Stimulated activated CD4-positive, alpha-beta T cell treated with anti-CD3 and anti-CD28 coated beads, TNF-alpha, amount 100 ng/mL, for 4 hours (primary cell): Measurements from ENCODE around the gene GLT1D1.

Experiments
- DNase-seq, 3 experiments: peaks; one replicate each; pipeline ENCODE4 v3.0.0-alpha.2; 2020; ENCODE audit warnings: low read depth in 3 of 3

The GLT1D1 gene

DNA sequence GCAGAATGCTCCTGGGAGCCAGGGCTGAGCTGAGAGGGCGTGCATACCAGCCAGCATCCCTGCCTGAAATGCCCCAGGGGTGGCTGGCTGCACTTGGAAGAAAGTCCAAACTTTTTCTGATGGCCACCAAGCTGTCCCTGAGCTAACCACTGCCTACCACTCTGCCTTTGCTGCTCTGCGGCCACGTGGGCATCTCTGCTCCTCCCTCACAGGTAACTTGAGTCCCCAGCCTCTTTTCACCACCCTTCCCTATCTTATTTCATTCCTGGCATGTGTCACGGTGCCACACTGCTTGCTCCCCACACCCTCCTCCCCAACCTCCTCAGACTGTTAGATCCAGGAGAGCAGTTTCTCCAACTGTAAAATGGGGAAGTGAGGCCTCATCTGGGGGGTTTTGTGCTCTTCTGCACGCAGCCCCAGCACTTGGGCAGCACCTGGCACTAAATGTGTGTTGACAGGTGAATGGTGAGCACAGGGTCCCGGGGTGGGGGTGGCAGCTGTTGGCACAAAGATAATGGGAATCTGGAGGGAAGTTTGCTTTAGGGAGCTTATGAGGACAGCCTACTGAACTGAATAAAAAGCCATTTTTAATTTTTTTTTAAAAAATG is 113.0 kb downstream of the GLT1D1 start:
- DNase-seq: no peak

DNA sequence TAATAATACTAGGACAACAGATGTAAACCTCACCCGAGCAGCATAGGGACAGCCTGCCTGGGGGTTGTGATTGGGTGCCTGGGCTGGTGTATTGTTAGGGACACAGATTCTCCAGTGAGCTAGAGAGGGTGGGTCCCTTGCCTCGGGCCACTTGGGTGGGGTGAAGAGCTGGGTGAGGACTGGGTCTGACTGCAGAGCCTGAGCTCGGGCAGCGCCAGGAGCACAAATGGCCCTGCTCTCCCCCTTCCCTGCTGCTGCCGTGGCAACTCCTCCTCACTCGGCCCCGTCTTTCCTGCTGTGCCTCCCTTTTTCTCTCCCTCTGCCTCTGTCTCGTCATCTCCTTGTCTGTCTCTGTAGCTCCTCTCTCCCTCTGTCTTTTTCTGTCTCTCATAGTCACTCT is 115.4 kb downstream of the GLT1D1 start:
- DNase-seq: no peak

DNA sequence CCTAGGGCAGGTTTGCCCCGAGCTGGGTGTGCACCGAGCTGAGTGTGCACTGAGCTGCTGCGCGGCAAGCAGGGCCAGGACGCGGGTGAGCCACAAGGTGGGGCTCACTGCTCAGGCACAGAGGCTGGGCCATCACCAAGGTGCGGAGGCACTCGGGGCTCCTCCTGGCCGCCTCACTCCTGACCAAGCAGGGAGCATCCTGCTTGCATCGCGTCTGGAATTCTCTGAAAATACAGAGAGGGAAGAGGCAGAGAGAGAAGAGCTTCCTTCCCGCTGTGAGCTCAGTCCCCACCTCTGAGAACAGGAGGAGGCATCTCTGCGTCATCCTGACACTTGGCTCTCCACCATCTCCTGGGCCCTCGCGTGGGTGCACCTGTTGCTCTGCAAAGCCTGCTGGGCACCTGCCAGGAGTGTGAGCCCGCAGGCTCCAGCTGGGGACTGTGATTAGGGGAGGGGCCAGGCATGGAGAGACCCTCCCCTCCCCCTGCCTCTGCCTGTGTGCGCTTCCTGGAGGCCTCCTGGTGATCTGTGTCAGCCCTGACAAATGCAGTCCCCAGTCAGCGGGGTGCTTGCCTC is 116.3 kb downstream of the GLT1D1 start:
- DNase-seq: no peak

DNA sequence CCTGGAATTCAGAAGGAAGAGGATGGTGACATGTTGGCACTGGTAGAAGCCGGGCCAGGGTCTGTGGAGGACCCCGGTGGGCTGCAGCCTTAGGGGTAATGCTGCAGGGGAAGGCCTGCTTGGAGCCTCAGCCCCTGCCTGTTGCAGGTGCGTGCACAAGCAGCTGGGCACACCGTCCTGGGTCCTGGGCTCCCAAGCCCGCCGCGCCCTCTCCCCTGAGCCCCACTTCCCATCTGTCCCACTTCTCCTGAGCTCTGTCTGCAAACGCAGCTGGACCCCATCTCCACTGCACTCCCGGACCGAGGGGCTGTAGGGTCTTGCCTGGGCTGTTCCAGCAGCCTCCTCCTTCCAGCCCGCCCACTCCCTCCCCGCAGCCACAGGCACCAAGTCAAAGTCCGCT is 116.8 kb downstream of the GLT1D1 start:
- DNase-seq: no peak

DNA sequence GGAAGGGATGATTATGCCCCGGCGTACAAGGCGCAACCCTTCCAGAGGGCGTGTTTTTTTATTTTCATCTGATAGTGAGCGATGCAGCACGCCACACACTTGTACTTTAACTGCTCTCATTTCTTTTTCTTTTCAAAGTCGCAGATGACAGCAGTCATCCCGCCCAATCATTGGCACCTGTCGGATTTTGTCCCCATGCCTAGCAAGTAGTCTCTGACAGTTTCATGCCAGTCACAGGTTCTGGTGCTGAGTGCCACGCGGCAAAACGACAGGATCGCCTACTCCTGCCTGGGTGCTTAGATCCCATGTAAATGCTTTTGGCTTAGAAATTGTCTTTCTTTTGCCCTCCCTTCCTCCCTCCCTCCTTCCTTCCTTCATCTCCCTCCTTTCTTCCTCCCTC is 117.7 kb downstream of the GLT1D1 start:
- DNase-seq: no peak

DNA sequence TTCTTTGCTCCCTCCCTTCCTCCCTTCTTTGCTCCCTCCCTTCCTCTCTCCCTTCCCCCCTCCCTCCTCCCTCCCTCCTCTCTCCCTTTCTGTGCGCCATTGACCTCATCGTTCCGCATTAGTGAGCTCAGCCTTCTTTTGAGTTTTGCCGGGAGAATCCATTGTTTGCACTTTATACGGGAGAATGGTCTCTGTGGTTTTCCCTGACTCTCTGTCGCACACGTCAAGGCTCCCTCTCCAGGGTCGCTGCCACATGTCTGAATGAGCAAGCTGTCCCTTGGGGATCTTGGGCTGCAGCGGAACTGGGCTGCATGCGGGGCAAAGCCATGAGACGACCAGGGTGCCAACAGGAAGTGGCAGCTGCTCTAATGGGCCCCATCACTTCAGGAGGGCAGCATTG is 118.5 kb downstream of the GLT1D1 start:
- no peak for DNase-seq

DNA sequence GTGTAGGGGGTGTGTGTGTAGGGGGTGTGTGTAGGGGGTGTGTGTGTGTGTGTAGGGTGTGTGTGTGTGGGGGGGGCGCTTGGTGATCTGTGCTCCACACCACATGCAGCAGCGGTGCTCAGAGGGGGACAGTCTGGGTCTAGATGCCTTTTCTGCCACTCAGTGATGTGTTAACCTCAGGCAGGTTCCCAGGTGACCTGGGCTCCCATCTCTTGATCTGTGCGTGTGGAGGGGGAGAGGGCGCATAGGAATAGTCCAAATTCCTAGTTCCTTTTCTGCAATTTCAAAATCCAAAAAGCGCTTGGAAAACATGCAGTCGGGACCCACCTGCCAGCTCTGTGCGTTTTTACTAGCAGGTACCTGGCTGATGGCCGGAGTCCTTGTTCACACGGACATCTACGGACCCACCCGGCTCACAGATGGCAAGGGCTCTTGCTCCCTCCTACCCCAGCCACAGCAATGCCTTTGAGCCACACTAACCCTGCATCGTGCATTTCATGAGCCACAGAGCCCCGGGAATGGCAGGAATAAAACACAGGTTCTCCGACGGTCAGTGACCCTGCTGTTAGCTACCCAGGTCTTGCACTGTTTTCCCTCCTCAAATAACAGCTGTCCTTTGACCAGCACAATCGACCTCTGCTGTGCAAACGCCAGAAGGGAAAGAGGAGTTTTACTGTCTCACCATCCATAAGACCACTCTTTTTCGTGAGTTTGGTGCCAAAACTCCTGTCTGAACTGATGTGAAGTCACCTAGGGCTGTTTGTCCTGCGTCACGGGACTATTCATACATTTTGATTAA is 120.8 kb downstream of the GLT1D1 start:
- DNase-seq: no peak

DNA sequence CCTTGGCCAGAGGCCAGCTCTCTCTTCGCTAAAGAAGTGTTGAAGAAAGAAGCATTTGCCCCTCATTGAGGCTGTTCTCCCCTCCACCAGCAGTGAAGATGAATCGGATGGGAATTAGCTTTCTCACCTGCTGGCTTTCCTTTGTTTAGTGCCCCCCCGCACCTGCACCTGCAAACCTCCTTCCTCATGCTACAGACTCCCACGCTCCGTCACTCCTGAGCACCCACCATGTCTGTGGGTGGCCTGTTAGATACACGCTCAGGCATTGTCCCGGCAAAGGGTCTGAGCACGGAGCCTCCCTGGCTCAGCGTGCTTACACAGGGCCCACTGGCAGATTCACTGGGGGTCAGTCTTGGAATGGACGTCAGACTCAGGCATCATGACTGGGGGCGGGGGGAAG is 121.6 kb downstream of the GLT1D1 start:
- DNase-seq: no peak

DNA sequence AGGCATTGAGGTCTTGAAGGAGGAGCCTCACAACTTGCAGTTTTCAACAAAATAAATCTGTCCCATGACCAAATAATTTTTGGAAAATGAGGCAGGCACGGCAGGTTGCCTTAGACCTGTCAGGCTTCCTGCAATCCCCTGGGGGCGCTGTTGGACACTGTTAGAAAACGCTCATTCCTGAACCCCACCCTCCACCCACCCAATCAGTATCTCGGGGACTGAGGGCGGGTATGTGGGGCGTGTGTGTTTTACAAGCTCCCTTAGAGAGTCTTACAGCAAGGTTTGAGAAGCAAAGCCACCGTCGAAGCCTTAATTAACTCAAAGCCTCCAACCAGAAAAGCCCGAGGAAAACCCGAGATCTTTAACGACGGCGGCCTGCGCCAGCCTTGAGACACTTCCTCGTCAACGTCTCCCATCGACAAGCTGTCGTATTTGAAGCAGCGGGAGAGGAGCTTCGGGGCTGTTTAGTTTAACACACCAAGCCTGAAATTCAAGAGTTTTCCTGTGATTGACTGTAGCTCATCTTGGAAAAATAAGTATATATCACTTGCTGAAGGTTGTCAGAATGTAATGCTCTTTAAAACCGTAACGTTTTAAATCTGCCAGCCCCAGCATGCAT is 123.0 kb downstream of the GLT1D1 start:
- no peak for DNase-seq

DNA sequence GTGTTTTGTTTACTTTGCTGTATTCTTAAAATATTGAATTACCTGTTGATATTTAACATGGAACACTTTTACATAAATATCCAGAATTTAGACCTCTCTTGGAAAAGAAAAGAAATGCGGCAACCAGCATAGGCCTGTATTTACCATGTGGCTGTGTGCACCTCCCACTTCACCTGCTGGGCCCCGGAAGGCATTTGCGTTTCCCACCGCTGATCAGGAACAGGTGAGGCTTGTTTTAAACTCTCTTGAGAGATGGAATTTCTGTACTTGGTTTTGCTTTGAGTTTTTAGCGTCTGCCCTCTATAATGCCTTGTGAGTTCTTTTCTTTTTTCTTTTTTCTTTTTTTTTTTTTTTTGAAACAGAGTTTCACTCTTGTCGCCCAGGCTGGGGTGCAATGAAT is 124.2 kb downstream of the GLT1D1 start:
- DNase-seq: no peak

DNA sequence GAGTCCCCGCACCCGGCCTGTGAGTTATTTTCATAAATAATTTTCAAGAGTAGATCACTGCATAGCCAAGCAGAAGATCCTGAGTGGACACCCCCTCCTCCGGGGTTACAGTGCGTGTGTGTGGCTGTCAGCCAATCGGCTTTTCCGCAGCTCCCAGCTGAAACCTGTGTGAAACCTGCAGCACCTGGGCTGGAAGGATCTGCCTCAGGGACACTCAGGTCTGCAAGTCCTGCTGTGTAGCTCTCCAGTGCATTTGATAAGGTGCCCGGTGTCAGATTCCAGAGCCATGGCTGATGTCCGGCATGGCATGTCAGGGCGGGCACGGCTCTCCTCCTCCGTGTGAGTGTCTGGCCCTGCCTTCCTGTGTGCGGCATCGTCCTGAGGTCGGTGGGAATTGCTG is 124.8 kb downstream of the GLT1D1 start:
- DNase-seq: no peak

DNA sequence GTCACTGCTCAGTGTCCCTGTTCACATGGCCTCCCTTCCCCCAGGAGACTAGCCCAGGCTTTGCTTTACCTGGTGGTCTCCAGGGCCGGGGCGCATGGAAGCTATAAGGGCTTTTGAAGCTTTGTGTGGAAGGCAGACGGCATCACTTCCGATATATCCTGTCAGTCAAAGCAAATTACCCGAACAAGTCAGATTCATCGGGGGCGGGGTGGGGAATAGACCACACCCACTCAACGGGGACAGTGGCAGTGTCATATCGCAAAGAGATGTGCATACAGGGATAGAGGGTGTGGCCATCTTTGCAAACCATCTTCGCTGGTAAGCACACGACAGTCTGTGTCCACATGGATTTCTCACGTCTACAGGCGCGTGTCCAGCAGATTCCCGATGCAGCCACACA is 127.3 kb downstream of the GLT1D1 start:
- DNase-seq: no peak

DNA sequence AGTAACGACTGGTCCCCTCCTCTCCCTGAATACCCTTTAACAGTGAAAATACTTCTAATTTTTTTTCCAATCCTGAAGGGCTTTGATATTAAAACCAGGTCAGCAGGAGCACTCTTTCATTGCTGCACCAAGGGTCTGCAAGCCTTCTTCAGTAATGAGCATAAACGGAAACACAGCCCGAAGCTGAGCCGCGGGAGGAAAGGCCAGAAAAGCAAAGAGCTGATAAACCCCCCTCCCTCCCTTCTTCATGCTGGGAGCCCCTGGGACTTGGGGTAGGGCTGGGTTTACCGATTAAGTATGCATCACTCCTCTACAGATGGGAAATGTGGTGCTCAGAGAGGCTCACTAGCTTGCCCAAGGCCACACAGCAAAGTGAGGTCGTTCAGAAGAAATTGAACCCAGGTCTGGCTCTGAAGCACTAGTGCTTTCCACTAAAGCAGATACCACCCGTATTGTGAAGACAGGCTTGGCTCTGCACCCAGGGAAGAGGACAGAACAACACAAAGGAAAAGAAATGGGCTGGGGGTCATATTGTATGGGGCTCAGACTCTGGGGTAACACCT is 128.8 kb downstream of the GLT1D1 start:
- no peak for DNase-seq

DNA sequence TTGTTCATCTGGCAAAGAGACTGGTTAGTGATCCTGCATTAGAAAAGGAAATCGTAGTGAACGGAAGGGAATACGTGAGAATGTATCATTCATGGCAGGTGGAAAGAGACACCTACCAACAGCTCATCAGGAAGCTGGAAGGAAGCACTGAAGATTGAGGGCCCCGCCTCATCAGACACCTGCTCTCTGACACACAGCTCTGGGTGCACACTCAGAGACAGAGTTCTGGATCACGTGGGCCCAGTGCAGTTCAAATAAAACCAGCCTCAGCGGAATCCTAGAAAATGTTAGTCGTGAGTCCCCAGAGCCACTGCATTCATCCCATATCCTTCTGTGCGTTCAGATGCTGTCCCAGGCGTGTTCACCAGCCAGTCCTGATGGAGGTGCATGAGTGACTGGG is 129.7 kb downstream of the GLT1D1 start:
- no peak for DNase-seq

DNA sequence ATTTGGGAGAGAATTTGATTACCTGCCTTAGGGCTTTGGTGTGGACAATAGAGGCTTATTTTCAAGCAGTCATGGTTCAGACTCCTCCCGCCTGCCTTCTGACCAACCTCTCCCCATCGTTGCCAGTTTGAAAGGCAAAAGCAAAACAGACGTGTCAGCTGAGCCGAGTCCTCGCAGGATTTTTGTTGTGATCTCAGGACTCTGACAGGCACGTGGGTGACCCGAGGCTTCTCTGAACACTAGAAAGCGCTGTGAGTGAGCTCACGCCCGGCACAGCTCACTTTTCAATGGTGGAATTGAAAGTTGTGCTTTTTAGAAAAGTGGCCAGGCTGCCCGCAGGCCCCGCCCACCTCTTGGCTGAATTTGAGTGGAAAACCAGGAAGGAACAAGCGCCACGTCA is 130.1 kb downstream of the GLT1D1 start:
- DNase-seq: no peak

DNA sequence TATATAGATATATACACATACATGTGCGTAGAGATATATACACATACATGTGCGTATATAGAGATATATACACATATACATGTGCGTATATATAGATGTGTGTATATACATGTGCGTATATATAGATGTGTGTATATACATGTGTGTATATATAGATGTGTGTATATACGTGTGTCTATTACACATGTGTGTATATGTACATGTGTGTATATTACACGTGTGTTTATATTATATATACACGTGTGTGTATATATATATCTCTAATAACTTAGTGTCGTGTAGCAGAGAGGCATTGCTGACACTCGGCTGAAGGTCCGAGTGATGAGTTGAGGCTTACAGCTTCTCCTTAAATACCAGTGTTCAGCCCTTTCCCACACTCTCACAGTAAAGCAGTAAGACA is 133.7 kb downstream of the GLT1D1 start:
- no peak for DNase-seq

DNA sequence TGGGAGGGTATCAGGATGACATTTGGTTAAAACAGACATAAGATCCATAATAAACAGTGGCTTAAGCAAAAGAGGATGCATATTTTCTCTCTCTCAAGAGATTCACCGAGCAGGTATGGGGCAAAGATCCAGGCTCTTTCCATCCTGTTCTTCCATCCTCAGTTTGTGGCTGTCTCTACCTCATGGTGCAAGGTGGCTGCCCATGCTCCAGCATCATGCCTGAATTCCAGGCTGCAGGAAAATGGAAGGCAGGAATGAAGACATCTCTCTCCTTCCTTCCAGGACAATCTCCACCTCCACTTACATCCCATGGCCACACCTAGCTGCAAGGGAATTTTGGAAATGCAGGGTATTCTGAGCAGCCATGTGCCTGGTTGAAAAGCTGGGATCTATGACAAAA is 136.0 kb downstream of the GLT1D1 start:
- DNase-seq: no peak

DNA sequence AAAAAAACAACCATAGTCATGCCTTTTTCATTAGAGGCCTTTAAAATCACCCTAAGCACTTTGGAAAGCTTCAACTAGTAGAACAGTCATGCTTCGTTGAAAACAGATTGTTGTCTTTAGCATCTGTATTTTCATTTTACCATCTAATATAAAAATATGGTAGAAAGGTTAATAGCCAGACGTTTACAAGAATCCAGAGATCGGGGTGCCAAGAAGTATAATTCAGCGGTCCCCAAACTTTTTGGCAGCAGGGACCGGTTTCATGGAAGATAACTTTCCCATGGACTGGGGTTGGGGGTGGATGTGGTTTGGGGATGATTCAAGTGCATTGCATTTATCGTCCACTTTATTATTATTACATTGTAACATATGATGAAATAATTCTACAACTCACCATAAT is 138.4 kb downstream of the GLT1D1 start:
- no peak for DNase-seq

DNA sequence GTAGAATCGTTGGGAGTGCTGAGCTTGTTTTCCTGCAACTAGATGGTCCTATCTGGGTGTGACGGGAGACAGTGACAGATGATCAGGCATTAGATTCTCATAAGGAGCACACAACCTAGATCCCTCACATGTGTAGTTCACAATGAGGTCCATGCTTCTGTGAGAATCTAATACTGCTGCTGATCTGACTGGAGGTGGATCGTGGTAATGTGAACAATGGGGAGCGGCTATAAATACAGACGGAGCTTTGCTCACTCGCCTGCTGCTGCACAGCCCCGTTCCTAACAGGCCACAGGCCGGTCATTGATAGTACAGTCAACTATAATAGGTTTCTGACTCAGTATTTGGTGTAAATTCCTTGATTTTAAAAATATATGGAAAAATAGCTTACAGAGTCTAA is 138.8 kb downstream of the GLT1D1 start:
- no peak for DNase-seq

DNA sequence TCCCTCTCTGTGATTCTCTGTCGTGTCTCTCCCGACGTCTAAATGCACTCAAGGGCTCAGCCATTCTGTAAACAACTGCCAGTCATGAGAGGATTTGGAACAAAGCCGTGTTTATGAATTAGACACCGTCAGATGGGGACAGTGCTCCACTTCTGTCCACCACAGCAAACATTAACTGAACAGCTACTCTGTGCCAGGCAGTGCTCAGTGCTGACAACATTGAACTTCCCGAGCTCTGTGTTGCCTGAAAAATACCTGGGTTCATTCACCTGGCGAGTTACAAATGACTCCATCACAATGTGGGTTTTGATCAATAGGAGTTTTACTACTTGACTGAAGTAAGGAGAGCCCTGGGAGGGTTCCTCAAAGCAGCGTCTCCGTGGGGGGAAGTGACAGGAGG is 139.3 kb downstream of the GLT1D1 start:
- DNase-seq: no peak

DNA sequence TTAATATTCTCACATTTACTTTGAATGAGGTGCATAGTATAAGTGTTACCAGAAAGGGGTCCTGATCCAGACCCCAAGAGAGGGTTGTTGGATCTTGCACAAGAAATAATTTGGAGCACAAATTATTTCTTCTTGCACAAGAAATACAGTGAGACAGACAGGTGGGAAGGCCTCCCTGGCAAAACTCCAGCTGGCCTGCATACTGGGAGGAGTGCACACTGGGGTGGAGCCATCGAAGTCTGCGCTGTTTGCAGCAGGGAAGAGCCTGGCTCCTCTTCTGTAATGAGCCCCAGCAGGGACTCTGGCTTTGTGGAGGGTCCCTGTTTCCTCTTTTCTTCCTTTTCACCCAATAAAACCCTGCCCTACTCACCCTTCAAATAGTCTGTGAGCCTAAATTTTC is 141.6 kb downstream of the GLT1D1 start:
- no peak for DNase-seq

DNA sequence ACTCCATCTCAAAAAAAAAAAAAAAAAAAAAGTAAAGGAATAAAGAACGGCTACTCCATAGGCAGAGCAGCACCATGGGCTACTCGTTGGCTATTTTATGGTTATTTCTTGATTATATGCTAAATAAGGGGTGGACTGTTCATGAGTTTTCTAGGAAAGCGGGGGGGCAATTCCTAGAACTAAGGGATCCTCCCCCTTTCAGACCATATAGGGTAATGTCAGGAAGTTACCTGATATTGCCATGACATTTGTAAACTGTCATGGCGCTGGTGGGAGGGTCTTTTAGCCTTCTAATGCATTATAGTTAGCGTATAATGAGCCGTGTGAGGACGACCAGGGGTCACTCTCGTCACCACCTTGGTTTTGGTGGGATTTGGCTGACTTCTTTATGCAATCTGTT is 142.3 kb downstream of the GLT1D1 start:
- no peak for DNase-seq

DNA sequence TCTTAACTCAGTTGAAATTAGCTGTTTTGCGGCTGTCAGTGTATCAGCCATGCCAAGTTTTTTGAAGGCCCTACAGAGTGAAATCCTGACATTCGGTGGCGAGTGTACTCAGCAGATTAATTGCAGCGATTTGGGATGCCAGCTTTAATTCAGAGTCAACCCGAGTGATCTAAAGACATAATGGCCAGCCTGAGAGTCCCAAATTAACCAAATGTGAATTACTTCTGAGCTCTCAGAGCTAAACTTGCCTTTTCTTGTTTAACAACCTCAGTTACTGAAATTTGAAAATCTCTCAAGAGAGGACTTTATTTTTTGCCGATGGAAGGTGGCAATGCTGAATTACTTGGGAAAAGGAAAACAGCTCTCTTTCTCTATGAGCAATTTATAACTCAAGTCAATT is 148.5 kb downstream of the GLT1D1 start:
- no peak for DNase-seq
